ENCODE results near the gene GPR141. TPM values are rescaled to one million over a fixed set of nuclear protein-coding genes. Genes with fewer than 3 reads are reported as not detected.

GPR141 gene
- total RNA-seq, 4 donors from 2014 or later: 0.80 to 2.0 TPM; not detected in 2

GRCh38 chr7:37706804-37707203, 23.2 kb downstream of the GPR141 start:
- Histone ChIP-seq H3K9me3 (no peaks in the 10 kb centered on the region), H3K27me3 (no peaks in the 10 kb centered on the region), H3K4me3 (no peak overlapping the region), H3K4me1 (no peaks in the 10 kb centered on the region), H3K27ac (no peak overlapping the region), H3K36me3 (no peaks in the 10 kb centered on the region)
- DNase-seq (ENCODE audit: low spot score in 2 of 2): no peak
- TF ChIP-seq CTCF (IDR thresholded peaks at IDR 0.05) (no peak), POLR2A (IDR thresholded peaks at IDR 0.05) (no peak), POLR2AphosphoS5 (IDR thresholded peaks at IDR 0.05) (no peak), EP300 (IDR thresholded peaks at IDR 0.05) (no peak)
- WGBS: 60% methylated on average over 4 of the region's 5 CpGs

GRCh38 chr7:37707754-37708485, 24.4 kb downstream of the GPR141 start:
- no peaks in the 10 kb centered on the region for H3K36me3 ChIP-seq
- H3K27ac ChIP-seq: no peak overlapping the region
- no peak overlapping the region for H3K4me3 ChIP-seq
- no peaks in the 10 kb centered on the region for H3K9me3 ChIP-seq
- no peak for DNase-seq (ENCODE audit: low spot score in 2 of 2)
- no peaks in the 10 kb centered on the region for H3K4me1 ChIP-seq
- WGBS: 63% methylated on average over 4 of the region's 4 CpGs
- TF ChIP-seq CTCF (IDR thresholded peaks at IDR 0.05) (no peak), POLR2A (IDR thresholded peaks at IDR 0.05) (no peak), POLR2AphosphoS5 (IDR thresholded peaks at IDR 0.05) (no peak), EP300 (IDR thresholded peaks at IDR 0.05) (no peak)
- no peaks in the 10 kb centered on the region for H3K27me3 ChIP-seq

- H3K9me3 ChIP-seq: no peaks in the 10 kb centered on the region
- TF ChIP-seq EP300 (IDR thresholded peaks at IDR 0.05) (no peak), CTCF (IDR thresholded peaks at IDR 0.05) (no peak), POLR2A (IDR thresholded peaks at IDR 0.05) (no peak), POLR2AphosphoS5 (IDR thresholded peaks at IDR 0.05) (no peak)
- 83% methylated on average over 5 of the region's 5 CpGs for WGBS
Observed at GRCh38 chr7:37709631-37710509, 26.3 kb downstream of the GPR141 start.

GRCh38 chr7:37713613-37714012, 30.0 kb downstream of the GPR141 start:
- H3K4me1 ChIP-seq: no peaks in the 10 kb centered on the region
- no peak overlapping the region for H3K27ac ChIP-seq
- TF ChIP-seq POLR2AphosphoS5 (IDR thresholded peaks at IDR 0.05): no peak
- no peak for TF ChIP-seq POLR2A (IDR thresholded peaks at IDR 0.05)
- no peak for TF ChIP-seq CTCF (IDR thresholded peaks at IDR 0.05)
- no peak for TF ChIP-seq EP300 (IDR thresholded peaks at IDR 0.05)
- no peaks in the 10 kb centered on the region for H3K36me3 ChIP-seq
- H3K27me3 ChIP-seq: no peaks in the 10 kb centered on the region
- H3K4me3 ChIP-seq: no peak overlapping the region
- WGBS: 54% methylated on average over 2 of the region's 2 CpGs
- DNase-seq (ENCODE audit: low spot score in 2 of 2): no peak
- H3K9me3 ChIP-seq: no peaks in the 10 kb centered on the region

More at GRCh38 chr7:37709631-37710509, 26.3 kb downstream of the GPR141 start:
- no peak overlapping the region for H3K27ac ChIP-seq
- no peaks in the 10 kb centered on the region for H3K27me3 ChIP-seq
- no peaks in the 10 kb centered on the region for H3K4me1 ChIP-seq
- DNase-seq (ENCODE audit: low spot score in 2 of 2): no peak
- H3K36me3 ChIP-seq: no peaks in the 10 kb centered on the region
- no peak overlapping the region for H3K4me3 ChIP-seq

GRCh38 chr7:37714606-37715005, 31.0 kb downstream of the GPR141 start:
- H3K27ac ChIP-seq: no peak overlapping the region
- H3K4me3 ChIP-seq: no peak overlapping the region
- H3K4me1 ChIP-seq: no peaks in the 10 kb centered on the region
- no peak for DNase-seq (ENCODE audit: low spot score in 2 of 2)
- TF ChIP-seq POLR2A (IDR thresholded peaks at IDR 0.05) (no peak), EP300 (IDR thresholded peaks at IDR 0.05) (no peak), CTCF (IDR thresholded peaks at IDR 0.05) (no peak), POLR2AphosphoS5 (IDR thresholded peaks at IDR 0.05) (no peak)
- WGBS: 72% methylated on average over 2 of the region's 2 CpGs
- no peaks in the 10 kb centered on the region for H3K27me3 ChIP-seq
- no peaks in the 10 kb centered on the region for H3K9me3 ChIP-seq
- H3K36me3 ChIP-seq: no peaks in the 10 kb centered on the region

Measured in suprapubic skin (tissue), 4 donors.